Activated CD8-positive, alpha-beta T cell treated with anti-CD3 and anti-CD28 coated beads, Interleukin-2, amount 10 ng/mL, durations not matched to agents 7 days and 5 days (primary cell): ENCODE results near the gene TNFAIP3. TPM values are rescaled to one million over a fixed set of nuclear protein-coding genes. Genes with fewer than 3 reads are reported as not detected.
"Not testable (repeated sequence)": the region's sequence is repeated elsewhere in the genome, so short reads cannot be mapped to it uniquely, and the experiment has no call there.

Experiments
- ATAC-seq: fragments of 150-1000 bp; cut with Tn5 transposase; one replicate; pipeline ENCODE4 v1.10.0; 2021; ENCODE audit warnings: moderate library complexity
- CTCF ChIA-PET: fragments of 350-600 bp; sonication (Branson Sonifier 250); formaldehyde crosslinking; loops from one replicate; lab custom pipeline; 2021; ENCODE audit warnings: antibody characterized with exemption; lab: Charles Lee
- POLR2A ChIA-PET: fragments of 350-600 bp; sonication (Branson Sonifier 250); formaldehyde crosslinking; loops from one replicate; lab custom pipeline; 2021; ENCODE audit warnings: antibody characterized with exemption; lab: Charles Lee
- DNase-seq: peaks from one replicate; pipeline ENCODE4 v3.0.0-alpha.2; 2020
- H3K27ac Mint-ChIP-seq: one replicate; pipeline ENCODE4 v1.8.0; 2021; ENCODE audit warnings: mild to moderate bottlenecking, mixed read lengths
- H3K27me3 Mint-ChIP-seq: one replicate; pipeline ENCODE4 v1.8.0; 2021; ENCODE audit warnings: low read depth, mixed read lengths
- H3K36me3 Mint-ChIP-seq: one replicate; pipeline ENCODE4 v1.8.0; 2021; ENCODE audit warnings: low read depth, mixed read lengths
- H3K4me1 Mint-ChIP-seq: one replicate; pipeline ENCODE4 v1.8.0; 2021; ENCODE audit warnings: low read depth, mixed read lengths
- H3K4me3 Mint-ChIP-seq: one replicate; pipeline ENCODE4 v1.8.0; 2021; ENCODE audit warnings: mild to moderate bottlenecking, mixed read lengths
- H3K9me3 Mint-ChIP-seq: one replicate; pipeline ENCODE4 v1.8.0; 2022; ENCODE audit warnings: mixed read lengths; ENCODE audit not compliant: insufficient read depth
- total RNA-seq, 2 experiments: library from RNA; stranded (reverse); gene quantifications; one replicate each; pipeline ENCODE4 v1.2.3, GENCODE V29; 2021

TNFAIP3 gene
- total RNA-seq, 2 experiments from 2014 or later: 29.6 to 34.5 TPM

DNA sequence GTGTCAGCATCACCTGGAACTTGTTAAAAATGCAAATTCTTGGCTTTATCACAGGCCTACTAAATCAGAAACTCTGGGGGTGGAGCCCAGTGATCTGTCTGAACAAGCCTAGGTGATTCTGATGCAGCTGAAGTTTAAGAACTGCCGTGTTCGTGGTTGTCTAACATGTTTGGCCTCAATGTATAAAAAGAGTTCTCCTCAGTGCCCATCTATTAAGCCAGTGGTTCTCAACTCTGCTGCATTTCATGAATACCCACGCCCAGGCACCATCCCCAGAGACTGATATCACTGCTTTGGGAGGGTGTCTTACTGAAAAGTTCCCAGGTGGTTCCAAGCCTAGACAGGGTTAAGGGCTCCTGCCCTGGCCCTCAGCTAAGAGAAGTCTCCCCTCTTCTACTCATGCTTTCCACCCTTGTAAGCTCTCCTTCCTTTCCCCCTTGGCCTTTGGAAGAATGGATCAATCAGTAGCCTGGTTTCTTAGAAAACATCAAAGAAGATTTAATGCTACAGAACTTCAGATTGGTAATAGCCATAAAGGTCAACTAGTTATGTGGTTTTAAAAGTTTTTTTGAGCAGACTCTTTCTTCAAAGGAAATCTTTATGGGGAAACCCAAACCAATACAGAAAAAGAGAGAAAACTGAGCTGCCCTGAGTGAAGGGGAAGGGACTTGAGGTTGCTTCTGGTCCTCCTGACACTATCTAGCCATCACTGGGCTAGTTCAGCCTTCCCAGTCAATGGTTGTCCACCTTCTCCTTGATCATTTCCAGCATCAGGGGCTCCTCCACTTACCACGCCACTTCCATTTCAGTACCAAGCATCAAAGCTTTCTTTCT is 38.9 kb upstream of the TNFAIP3 start:
- peak overlapping the region; percentile 15 for H3K4me3 Mint-ChIP-seq
- peaks cover 2% of the 10 kb centered on the region for H3K36me3 Mint-ChIP-seq
- POLR2A ChIA-PET: interaction anchor here (0.7 to 3.1 kb wide), 9 partner anchors 8 to 112 kb away, joined by 3 to 18 read pairs (median 4); partner anchors contain the start of gene TNFAIP3
- CTCF ChIA-PET: interaction anchor here (0.6 to 5.9 kb wide), 16 partner anchors 9 to 147 kb away, joined by 3 to 57 read pairs (median 4); partner anchors contain the start of gene TNFAIP3
- H3K27me3 Mint-ChIP-seq: no peaks in the 10 kb centered on the region
- ATAC-seq: peak; percentile 24
- H3K4me1 Mint-ChIP-seq: peaks cover 72% of the 10 kb centered on the region
- peak; percentile 48 for DNase-seq
- H3K9me3 Mint-ChIP-seq: no peaks in the 10 kb centered on the region
- peak overlapping the region; percentile 82 for H3K27ac Mint-ChIP-seq

DNA sequence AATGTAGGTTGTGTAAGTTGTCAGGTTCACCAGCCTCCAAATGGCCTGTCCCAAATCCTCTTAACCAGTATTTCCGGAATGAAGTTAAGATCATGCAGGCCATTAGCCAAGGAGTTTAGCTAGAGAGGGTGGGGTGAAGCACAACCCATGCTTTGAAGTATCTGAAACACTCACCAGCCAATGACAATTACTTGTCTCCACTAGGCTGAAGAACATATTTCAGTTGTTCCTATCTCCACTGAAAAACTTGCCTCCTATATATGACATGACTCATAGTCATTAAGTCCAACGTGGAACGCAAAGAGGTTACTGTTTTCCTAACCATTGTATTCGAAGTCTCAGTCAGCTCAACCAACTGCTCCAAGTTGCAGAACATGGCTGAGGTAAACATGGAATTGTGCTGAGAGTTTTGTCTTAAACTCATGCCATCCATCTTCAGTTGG is 37.4 kb upstream of the TNFAIP3 start:
- H3K27ac Mint-ChIP-seq: no peak overlapping the region
- no peaks in the 10 kb centered on the region for H3K27me3 Mint-ChIP-seq
- ChIA-PET POLR2A (interaction anchor here (0.9 to 1.2 kb wide), 2 partner anchors 31 to 37 kb away, joined by 3 to 4 read pairs; no protein-coding TSS in a partner anchor), CTCF (interaction anchor here (1.5 to 5.9 kb wide), 4 partner anchors 12 to 122 kb away, joined by 5 to 57 read pairs (median 8); partner anchors contain the start of gene TNFAIP3)
- no peak for DNase-seq
- no peak overlapping the region for H3K4me3 Mint-ChIP-seq
- peaks cover 57% of the 10 kb centered on the region for H3K4me1 Mint-ChIP-seq
- peaks cover 4% of the 10 kb centered on the region for H3K36me3 Mint-ChIP-seq
- H3K9me3 Mint-ChIP-seq: peaks cover 3% of the 10 kb centered on the region
- no peak for ATAC-seq

DNA sequence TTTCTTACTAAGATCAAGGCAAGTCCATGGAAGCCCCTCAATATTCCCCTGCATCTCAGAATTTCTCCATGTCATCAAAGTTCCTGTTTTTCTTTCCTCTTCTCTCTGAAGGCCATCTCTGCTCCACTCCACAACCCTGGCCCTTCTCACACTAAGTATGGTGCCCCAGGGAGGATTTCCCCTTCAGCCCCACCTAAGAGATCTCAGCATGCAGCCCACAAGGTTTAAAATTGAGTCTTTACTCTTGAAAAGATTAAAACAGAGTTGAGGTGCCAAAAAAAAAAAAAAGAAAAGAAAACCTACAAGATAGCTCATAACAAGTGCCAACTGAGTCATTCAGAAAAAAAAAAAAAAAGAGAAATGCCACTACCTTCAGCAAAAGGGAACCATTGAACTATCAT is 36.5 kb upstream of the TNFAIP3 start:
- no peak for ATAC-seq
- H3K4me3 Mint-ChIP-seq: no peak overlapping the region
- DNase-seq: no peak
- no peaks in the 10 kb centered on the region for H3K27me3 Mint-ChIP-seq
- ChIA-PET POLR2A (interaction anchor here (1.2 kb wide), 1 partner anchor 32 kb away, joined by 3 read pairs; no protein-coding TSS in a partner anchor), CTCF (interaction anchor here (1.5 to 5.9 kb wide), 3 partner anchors 31 to 122 kb away, joined by 5 to 57 read pairs (median 9); partner anchors contain the start of gene TNFAIP3)
- H3K9me3 Mint-ChIP-seq: peaks cover 3% of the 10 kb centered on the region
- peaks cover 49% of the 10 kb centered on the region for H3K4me1 Mint-ChIP-seq
- H3K36me3 Mint-ChIP-seq: peaks cover 4% of the 10 kb centered on the region
- peak overlapping the region; percentile 9 for H3K27ac Mint-ChIP-seq

DNA sequence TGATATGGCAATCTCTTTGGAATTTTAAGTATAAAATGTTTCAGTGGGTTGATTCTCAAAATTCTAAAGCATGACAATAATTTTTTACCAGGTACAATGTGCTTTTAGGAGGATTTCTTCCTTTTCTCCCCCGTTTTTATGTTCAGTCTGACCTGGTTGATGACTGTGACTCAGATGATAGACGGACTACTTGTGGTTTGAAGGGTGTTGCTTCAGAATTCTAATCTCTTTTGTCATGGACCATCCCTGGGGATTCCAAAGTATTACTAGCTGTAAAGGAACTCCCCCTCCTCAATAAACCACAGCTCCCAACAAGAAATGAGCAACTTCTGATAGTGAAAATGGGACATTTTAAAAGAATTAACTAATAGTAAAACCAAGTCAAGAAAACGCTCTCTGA is 34.9 kb upstream of the TNFAIP3 start:
- Mint-ChIP-seq H3K4me1 (peaks cover 41% of the 10 kb centered on the region), H3K36me3 (peaks cover 4% of the 10 kb centered on the region), H3K27ac (no peak overlapping the region), H3K27me3 (no peaks in the 10 kb centered on the region), H3K9me3 (peaks cover 3% of the 10 kb centered on the region), H3K4me3 (no peak overlapping the region)
- POLR2A ChIA-PET: interaction anchor here (0.9 kb wide), 1 partner anchor 36 kb away, joined by 5 read pairs; no protein-coding TSS in a partner anchor
- CTCF ChIA-PET: interaction anchor here (0.6 to 2.2 kb wide), 5 partner anchors 10 to 107 kb away, joined by 3 to 7 read pairs (median 3); no protein-coding TSS in a partner anchor
- peak; percentile 9 for DNase-seq
- ATAC-seq: no peak

DNA sequence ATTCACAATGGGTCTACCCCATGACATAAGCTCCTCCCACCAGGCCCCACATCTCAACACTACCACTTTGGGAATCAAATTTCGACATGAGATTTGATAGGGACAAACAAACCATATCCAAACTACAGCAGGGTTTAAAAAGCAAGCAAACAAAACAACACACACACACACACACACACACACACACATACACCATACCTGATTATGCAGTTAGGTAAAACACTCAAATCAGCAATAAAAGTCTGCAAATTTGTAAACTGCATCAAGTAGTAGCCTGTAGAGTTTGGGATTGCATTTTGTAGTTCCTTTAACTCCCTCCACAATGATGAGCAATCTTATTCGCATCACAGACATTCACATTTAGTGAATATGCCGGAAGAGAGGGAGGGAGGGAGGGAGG is 32.6 kb upstream of the TNFAIP3 start:
- Mint-ChIP-seq H3K9me3 (peaks cover 7% of the 10 kb centered on the region), H3K4me3 (no peak overlapping the region), H3K4me1 (peaks cover 17% of the 10 kb centered on the region), H3K27ac (no peak overlapping the region), H3K27me3 (no peaks in the 10 kb centered on the region), H3K36me3 (peaks cover 15% of the 10 kb centered on the region)
- DNase-seq: peak; percentile 14
- no peak for ATAC-seq
- ChIA-PET CTCF (interaction anchor here (0.9 to 2.3 kb wide), 2 partner anchors 9 to 33 kb away, joined by 3 to 11 read pairs; partner anchors contain the start of gene TNFAIP3), POLR2A (no interaction called here)

GRCh38 chr6:137836788-137837187 is 30.3 kb upstream of the TNFAIP3 start:
- POLR2A ChIA-PET: interaction anchor here (1.4 kb wide), 1 partner anchor 13 kb away, joined by 3 read pairs; no protein-coding TSS in a partner anchor
- H3K27me3 Mint-ChIP-seq: no peaks in the 10 kb centered on the region

GRCh38 chr6:137838090-137838489 is 29.0 kb upstream of the TNFAIP3 start:
- ATAC-seq, H3K27ac Mint-ChIP-seq, H3K27me3 Mint-ChIP-seq, H3K4me3 Mint-ChIP-seq, POLR2A ChIA-PET, H3K4me1 Mint-ChIP-seq, DNase-seq, CTCF ChIA-PET: not testable (repeated sequence)
- Mint-ChIP-seq H3K36me3 (peaks cover 30% of the 10 kb centered on the region), H3K9me3 (peaks cover 32% of the 10 kb centered on the region)

More at GRCh38 chr6:137836788-137837187, 30.3 kb upstream of the TNFAIP3 start:
- peak; percentile 16 for DNase-seq
- H3K4me3 Mint-ChIP-seq: no peak overlapping the region
- peaks cover 2% of the 10 kb centered on the region for H3K4me1 Mint-ChIP-seq
- ATAC-seq: no peak
- CTCF ChIA-PET: interaction anchor here (0.8 to 1.5 kb wide), 4 partner anchors 9 to 128 kb away, joined by 3 to 5 read pairs (median 4); no protein-coding TSS in a partner anchor
- no peak overlapping the region for H3K27ac Mint-ChIP-seq
- H3K36me3 Mint-ChIP-seq: peaks cover 30% of the 10 kb centered on the region
- H3K9me3 Mint-ChIP-seq: peaks cover 27% of the 10 kb centered on the region

DNA sequence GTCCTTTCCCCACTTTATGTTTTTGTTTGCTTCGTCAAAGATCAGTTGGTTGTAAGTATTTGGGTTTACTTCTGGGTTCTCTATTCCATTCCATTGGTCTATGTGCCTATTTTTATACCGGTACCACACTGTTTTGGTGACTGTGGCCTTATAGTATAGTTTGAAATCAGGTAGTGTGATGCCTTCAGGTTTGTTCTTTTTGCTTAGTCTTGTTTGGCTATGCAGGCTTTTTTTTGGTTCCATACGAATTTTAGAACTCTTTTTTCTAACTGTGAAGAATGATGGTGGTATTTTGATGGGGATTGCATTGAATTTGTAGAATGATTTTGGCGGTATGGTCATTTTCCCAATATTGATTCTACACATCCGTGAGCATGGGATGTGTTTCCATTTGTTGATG is 28.5 kb upstream of the TNFAIP3 start:
- peaks cover 32% of the 10 kb centered on the region for H3K9me3 Mint-ChIP-seq
- DNase-seq, ATAC-seq, H3K27ac Mint-ChIP-seq, H3K4me1 Mint-ChIP-seq, H3K4me3 Mint-ChIP-seq, H3K27me3 Mint-ChIP-seq, CTCF ChIA-PET, POLR2A ChIA-PET: not testable (repeated sequence)
- peaks cover 30% of the 10 kb centered on the region for H3K36me3 Mint-ChIP-seq

DNA sequence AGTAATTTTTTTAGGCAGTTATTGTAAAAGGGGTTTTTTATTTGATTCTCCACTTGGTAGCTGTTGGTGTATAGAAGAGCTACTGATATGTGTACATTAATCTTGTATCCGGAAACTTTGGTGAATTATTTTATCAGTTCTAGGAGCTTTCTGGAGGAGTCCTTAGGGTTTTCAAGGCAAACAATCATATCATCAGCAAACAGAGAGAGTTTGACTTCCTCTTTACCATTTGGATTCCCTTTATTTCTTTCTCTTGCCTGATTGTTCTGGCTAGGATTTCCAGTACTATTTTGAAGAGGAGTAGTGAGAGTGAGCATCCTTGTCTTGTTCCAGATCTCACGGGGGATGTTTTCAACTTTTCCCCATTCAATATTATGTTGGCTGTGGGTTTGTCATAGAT is 28.0 kb upstream of the TNFAIP3 start:
- H3K27ac Mint-ChIP-seq: no peak overlapping the region
- no peaks in the 10 kb centered on the region for H3K27me3 Mint-ChIP-seq
- ATAC-seq (no peak), DNase-seq (no peak)
- peaks cover 29% of the 10 kb centered on the region for H3K9me3 Mint-ChIP-seq
- POLR2A ChIA-PET: no interaction called here
- peaks cover 2% of the 10 kb centered on the region for H3K4me1 Mint-ChIP-seq
- CTCF ChIA-PET: interaction anchor here (1.5 kb wide), 1 partner anchor 40 kb away, joined by 8 read pairs; no protein-coding TSS in a partner anchor
- no peak overlapping the region for H3K4me3 Mint-ChIP-seq
- peaks cover 27% of the 10 kb centered on the region for H3K36me3 Mint-ChIP-seq

DNA sequence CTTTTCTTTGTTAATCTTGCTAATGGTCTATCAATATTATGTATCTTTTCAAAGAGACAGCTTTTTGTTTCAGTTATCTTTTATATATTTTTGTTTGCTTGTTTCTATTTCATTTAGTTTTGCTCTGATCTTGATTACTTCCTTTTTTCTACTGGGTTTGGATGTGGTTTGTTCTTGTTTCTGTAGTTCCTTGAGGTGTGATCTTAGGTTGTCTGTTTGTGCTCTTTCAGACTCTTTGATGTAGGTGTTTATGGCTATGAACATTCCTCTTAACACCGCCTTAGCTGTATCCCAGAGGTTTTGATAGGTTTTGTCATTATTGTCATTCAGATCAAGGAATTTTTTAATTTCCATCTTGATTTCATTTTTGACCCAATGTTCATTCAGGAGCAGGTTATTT is 26.8 kb upstream of the TNFAIP3 start:
- POLR2A ChIA-PET: interaction anchor here (0.9 to 1.2 kb wide), 2 partner anchors 12 to 29 kb away, joined by 3 read pairs; no protein-coding TSS in a partner anchor
- Mint-ChIP-seq H3K27ac (no peak overlapping the region), H3K36me3 (peaks cover 27% of the 10 kb centered on the region), H3K4me3 (no peak overlapping the region), H3K9me3 (peaks cover 29% of the 10 kb centered on the region), H3K4me1 (peaks cover 2% of the 10 kb centered on the region), H3K27me3 (no peaks in the 10 kb centered on the region)
- CTCF ChIA-PET: interaction anchor here (1.0 to 1.5 kb wide), 4 partner anchors 13 to 41 kb away, joined by 3 to 8 read pairs (median 3); no protein-coding TSS in a partner anchor
- DNase-seq (no peak), ATAC-seq (no peak)

- Mint-ChIP-seq H3K4me3 (no peak overlapping the region), H3K9me3 (peaks cover 29% of the 10 kb centered on the region), H3K36me3 (peaks cover 25% of the 10 kb centered on the region), H3K27me3 (no peaks in the 10 kb centered on the region), H3K27ac (no peak overlapping the region), H3K4me1 (peaks cover 2% of the 10 kb centered on the region)
- DNase-seq (no peak), ATAC-seq (no peak)
- POLR2A ChIA-PET: no interaction called here
- CTCF ChIA-PET: interaction anchor here (1.0 to 1.8 kb wide), 4 partner anchors 9 to 44 kb away, joined by 3 to 7 read pairs (median 3); no protein-coding TSS in a partner anchor
Observed at GRCh38 chr6:137843211-137843610, 23.8 kb upstream of the TNFAIP3 start.
